DMS79 (cell line): ENCODE data around the gene ARID4B.
"Not testable (repeated sequence)": the region's sequence is repeated elsewhere in the genome, so short reads cannot be mapped to it uniquely, and the experiment has no call there.

Experiments used
- DNase-seq: peaks from one replicate; lab custom pipeline; 2025; lab: John Stamatoyannopoulos, UW

Gene ARID4B

DNA sequence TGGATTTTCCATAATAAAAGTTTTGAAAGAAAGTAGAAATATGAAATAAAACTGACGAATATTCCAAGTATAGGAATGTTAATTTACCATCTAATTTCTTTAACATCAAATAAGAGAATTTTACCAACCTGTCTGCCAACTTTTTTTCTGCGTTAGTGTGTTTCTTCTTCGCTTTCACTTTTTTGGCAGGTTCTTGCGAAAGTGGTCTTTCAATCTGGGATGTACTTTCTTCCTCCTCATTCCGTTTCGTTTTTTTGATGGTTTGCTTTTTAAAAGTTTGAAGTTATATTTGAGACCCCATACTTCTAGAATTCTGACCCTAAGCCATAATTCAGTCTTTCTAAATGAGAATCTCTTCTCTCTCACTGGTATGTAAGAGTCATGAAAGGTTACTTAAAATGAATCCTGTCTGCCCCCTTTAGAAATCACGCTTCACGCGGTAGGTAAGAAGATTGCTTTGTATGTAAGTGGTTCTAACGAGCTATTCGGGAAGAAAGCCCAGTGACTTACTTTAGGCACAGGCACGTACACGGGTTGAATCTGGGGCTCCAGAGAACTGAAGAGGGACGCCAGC is 167.5 kb downstream of the ARID4B start:
- DNase-seq: peak; percentile 44

DNA sequence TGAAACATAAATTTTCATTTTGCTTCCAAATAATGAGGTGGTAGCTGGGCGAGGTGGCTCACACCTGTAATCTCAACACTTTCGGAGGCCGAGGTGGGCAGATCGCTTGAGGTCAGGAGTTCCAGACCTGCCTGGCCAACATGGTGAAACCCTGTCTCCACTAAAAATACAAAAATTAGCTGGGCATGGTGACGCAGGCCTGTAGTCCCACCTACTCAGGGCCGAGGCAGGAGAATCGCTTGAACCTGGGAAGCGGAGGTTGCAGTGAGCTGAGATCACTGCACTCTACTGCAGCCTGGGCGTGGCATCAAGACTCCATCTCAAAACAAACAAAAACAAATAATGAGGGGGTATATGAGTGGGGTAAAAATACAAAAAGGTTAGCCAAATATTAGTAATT is 168.0 kb downstream of the ARID4B start:
- DNase-seq: not testable (repeated sequence)

DNA sequence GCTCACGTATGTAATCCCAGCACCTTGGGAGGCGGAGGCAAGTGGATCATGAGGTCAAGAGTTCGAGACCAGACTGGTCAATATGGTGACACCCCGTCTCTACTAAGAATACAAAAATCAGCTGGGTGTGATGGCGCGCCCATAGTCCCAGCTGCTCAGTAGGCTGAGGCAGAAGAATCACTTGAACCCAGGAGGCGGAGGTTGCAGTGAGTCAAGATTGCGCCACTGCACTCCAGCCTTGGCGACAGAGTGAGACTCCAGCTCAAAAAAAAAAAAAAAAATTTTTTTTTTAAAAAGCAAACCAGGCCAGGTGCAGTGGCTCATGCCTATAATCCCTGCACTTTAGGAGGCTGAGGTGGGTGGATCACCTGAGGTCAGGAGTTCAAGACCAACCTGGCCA is 168.7 kb downstream of the ARID4B start:
- DNase-seq: not testable (repeated sequence)

DNA sequence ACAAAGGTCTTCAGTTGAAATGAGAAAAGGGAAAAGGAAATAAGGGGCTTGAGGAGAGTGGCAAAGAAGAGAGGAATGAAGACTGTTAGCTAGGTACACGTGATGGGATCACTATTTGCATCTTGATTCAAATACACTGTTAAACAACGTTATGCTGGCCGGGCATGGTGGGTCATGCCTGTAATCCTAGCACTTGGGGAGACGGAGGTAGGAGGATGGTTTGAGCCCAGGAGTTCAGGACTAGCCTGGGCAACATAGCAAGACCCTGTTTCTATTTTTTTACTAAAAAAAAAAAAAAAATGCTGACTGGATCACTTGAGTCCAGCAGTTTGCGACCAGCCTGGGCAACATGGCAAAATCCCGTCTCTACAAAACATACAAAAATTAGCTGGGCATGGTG is 169.3 kb downstream of the ARID4B start:
- no peak for DNase-seq

DNA sequence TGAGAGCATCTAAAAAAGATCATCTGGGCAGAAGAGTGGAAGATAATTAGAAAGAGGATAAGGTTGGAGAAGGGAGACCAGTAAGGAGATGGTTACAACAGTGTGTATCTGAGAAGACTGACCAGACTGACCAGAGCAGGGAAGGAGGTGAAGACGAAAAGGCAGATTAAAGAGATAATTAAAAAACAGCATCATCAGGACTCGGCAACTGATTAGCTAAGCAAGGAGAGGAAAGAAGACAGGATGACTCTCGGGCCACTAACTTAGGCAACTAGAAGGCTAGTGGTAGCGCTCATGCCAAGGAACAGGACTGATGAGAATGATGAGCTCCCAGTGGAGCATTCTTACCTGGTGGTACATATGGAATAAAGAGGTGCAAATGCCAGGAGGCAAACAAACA is 170.8 kb downstream of the ARID4B start:
- DNase-seq: no peak

DNA sequence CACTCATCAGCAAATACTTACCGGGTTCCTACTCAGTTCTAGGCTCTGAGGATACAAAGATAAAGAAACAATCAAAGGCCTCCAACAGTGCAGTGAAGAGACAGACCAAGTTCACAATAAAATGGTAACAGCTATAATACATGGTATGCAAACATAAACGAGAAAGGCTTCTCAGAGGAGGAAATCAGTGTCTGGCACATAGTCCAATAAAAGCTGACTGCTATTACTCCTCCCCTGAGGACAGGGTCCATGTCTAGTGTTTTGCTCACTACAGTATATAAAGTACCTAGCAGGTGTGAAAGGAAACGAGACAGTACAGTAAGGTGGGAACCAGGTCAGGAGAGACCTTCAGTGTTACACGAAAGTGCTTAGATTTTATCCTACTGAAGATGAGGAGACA is 171.2 kb downstream of the ARID4B start:
- DNase-seq: no peak

DNA sequence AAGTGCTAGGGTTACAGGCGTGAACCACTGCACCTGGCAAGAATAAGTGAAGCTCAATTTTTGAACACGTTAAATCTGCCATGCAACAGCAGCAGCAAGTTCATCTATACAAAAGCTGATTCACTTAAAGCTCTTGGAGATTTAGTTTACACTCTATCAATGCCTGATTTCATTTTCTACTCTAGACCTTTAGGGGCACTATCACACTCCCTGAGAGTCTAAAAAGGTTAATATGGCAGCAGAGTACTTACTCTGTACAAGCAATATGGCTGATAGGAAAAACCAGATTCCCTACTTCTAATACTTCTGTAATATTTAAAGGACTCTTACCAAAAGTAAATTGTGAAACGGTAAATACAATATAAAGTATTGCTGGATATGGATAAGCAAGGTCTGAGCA is 171.7 kb downstream of the ARID4B start:
- DNase-seq: no peak

DNA sequence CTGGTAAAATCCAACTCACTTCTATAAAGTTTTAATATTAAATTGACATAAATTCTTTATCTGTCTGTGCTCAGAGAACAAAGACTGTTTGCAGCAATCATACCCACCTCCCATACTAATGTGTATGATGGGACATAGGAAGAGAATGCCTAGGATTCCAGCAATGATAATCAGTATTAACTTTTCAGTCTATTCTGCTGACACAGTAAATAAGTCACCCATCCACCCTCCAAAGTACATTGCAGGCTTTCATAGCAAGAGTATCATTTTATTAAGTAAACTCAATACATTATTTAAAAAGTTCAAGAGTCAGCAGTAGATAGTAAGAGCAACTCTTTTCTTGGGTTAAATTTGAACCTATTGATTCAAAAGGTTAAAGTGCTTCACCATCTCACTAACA is 175.7 kb downstream of the ARID4B start:
- DNase-seq: no peak

DNA sequence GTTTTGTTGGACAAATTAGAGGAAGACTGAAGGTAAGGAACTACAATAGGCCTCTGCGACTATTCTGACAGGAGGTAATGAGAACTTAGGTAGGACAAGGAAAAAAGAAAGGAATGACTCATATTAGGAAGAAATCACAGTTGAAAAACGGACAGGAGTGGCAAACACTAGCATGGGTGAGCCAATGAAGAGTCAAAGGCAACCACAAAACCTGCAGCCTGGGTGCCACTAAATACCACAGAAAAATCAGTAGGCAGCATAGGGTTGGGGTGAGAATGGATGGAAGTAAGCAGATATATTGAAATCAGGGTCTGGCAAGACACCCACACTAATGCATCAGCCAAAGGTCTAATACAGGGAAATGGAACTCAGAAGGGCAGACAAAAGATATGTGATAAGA is 176.9 kb downstream of the ARID4B start:
- DNase-seq: no peak

DNA sequence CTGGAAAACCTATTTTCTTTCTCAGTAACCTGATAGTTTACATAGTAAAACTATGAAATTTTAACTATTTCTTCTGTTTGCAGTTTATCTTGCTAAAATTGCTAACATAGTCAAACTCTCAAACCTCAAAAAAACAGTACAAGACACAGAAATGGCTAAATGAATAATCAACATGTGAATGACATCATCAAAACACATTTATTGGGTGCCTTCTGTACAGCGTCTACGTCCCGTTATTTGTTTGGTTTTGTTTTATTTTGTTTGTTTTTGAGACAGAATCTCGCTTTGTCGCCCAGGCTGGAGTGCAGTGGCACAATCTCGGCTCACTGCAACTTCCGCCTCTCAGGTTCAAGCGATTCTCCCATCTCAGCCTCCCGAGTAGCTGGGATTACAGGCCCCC is 178.2 kb downstream of the ARID4B start:
- no peak for DNase-seq

DNA sequence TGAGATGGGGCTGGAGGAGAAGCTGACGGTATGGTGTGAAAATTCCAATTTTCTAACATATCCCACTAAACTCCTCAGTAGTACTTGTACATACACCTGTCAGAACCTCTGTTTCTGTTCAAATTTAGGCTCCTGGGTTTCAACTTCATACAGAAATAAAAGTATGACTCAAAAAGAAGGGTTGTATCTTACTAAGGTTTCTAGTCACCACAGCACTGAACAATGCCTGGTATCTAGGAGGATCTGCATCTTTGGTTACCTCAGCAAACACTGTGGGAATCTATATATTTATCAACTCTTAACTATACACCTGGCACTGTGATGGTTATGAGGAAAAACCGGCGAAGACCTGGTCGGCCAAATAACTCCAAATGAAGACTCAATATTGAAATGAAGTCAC is 180.7 kb downstream of the ARID4B start:
- no peak for DNase-seq

DNA sequence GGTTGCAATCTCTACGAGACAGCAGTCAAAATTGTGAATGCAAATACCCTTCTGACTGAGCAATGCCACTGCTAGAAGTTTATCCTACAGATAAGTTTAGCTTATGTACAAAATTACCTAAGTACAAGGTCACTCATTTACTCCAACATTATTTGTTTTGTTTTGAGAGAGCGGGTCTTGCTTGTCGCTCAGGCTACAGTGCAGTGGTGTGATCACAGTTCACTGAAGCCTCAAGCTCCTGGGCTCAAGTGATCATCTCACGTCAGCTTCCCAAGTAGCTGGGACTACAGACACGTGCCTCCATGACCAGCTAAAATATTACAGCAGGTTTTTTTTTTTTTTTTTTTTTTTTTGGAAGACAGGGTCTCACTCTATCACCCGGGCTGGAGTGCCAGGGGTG is 182.3 kb downstream of the ARID4B start:
- DNase-seq: no peak

DNA sequence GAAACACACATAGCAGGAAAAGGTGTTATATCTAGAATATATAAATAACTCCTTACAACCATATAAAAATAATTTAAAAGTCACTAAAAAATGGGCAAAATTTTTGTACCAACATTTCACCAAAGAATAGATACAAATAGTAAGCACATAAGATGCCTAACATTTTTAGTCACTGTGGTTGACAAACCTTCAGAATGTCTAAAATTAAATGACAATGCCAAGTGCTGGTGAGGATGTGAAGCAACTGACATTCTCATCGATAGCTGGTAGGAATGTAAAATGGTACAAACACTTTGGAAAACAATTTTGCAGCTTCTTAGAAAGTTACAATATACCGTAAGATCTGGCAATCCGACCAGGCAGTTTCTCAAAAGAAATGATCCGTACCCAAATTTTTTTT is 185.0 kb downstream of the ARID4B start:
- no peak for DNase-seq

DNA sequence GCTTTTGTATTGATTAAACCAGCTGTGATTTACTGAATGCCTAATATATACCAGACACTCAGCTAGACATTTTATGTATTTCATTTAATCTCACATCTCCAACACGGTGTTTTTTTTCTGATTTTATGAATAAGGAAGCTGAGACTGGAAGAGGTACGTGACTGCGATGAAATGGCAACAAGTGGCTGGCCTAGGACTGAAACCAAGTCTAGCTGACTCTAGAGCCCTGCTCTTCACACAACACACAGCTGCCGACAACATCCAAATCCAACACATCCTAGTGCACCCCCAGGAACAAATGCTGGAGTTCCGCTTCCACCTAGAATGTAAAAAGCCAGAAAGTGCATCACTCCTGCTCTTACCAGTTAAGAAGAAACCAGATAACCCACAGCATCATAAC is 188.7 kb downstream of the ARID4B start:
- DNase-seq: no peak

DNA sequence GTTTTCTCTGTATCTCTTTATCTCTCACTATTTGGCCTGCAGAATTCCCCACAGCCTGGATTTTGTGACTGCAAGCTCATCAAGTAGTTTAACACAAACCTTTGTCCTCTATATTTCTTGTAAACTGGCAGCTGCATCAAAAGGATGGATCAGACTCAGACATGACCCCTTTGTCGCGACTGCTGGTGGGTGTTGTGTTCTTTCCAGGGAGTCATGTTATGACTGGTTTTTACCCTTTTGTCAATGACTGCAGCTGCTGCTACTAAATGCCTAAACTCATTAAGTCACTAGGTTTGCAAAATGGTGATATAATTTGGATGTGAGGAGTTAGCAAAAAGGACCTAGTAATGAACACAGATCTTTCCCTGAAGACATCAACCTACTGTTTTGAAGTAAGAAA is 189.2 kb downstream of the ARID4B start:
- DNase-seq: no peak

DNA sequence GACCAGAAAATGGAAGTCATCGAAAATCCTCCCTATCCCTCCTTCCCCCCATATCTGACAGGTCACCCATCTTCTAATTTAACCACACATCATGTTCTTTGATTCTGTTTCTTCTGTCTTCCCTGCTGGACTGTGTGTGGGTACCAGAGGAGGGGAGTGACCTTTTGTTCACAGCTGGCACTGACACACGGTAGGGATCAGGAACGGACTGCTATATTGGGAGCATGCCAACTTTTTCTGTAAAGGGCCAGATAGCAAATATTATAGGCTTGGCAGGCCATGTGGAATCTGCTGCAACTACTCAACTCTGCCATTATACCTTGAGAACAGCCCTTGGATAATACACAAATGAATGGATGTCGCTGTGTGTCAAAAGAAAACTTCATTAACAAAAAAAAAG is 191.9 kb downstream of the ARID4B start:
- DNase-seq: no peak

DNA sequence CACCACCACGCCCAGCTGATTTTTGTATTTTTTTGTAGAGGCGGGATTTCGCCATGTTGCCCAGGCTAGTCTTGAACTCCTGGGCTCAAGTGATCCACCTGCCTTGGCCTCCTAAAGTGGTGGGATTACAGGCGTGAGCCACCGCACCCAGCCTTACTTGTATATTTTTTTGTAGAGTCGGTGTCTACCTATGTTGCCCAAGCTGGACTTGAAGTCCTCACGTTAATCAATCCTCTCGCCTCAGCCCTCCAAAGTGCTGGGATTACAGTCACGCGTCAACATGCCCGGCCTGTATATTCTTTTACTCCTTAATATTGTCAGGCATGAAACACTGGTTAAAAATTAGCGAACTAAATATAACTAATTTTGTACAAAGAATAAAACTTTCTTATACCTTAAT is 193.8 kb downstream of the ARID4B start:
- no peak for DNase-seq

DNA sequence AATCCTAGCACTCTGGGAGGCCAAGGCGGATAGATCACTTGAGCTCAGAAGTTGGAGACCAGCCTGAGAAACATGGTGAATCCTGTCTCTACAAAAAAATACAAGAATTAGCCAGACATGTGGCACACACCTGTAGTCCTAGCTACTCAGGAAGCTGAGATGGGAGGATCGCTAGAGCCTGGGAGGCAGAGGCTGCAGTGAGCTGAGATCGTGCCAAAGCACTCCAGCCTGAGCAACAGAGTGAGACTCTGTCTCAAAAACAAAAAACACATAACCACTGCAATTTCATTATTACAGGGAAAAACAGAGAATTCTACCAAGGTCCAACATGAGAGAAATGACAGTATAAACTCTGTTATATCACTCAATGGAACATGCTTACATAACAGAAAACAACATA is 194.9 kb downstream of the ARID4B start:
- DNase-seq: no peak

DNA sequence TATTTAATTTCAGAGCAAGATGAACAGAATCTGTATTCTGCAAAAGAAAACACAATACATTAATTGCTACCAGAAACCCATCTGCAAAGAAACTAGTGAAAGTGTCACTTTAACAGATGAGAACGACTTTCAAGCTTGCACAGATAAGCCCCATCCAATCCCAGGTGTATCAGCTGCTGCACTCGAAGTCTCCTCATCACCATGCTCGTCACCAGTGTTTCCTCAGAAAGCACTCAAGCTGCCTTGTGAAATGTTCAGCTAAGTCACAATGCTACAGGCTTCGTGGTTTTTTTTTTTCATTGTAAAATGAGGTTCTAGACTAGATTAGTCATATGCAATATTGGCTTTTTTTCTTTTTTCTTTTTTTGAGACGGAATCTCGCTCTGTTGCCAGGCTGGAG is 196.0 kb downstream of the ARID4B start:
- no peak for DNase-seq

DNA sequence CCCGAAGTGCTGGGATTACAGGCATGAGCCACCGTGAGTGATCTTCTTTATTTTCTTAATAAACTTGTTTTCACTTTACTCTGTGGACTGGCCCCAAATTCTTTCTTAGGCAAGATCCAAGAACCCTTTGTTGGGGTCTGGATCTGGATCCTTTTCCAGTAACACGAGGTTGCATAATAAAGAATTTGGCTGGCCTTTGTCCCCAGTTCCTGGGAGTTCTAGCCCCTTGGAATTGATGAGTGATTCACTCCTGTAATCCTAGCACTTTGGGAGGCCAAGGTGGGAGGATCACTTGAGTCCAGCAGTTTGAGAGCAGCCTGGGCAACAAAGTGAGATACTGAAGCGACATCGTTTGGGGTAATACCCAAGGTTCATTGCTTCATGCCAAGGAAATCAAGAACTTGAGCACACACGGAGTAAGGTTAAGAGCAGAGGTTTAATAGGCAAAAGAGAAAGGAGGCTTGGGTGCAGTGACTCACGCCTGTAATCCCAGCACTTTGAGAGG is 197.2 kb downstream of the ARID4B start:
- DNase-seq: no peak

DNA sequence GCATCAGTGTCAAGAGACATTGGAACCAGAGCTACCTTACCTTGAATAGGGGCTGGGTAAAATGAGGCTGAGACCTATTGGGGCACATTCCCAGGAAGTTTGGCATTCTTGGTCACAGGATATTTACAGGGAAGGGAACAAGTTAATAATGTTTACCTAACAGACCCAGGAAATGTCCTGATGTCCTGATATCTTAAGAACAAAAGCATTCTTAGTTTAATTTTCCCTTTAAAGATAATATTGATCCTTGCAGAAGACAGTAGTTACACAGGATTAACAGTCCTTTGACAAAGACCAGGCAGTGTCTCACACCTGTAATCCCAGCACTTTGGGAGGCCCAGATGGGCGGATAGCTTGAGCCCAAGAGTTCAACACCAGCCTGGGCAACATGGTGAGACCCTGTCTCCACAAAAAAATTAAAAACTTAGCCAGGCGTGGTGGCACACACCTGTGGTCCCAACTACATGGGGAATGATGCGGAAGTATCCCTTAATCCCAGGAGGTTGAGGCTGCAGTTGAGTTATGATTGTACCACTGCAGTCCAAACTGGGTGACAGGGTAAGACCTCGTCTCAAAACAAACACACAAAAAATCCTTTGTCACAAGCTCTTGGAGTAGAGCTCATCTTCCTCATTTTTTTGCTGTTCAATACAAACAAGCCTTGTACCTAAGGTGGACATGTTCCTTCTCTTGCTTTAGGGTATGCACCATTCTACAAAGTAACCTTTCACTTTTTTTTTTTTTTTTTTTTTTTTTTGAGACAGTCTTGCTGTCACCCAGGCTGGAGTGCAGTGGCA is 198.0 kb downstream of the ARID4B start:
- no peak for DNase-seq

DNA sequence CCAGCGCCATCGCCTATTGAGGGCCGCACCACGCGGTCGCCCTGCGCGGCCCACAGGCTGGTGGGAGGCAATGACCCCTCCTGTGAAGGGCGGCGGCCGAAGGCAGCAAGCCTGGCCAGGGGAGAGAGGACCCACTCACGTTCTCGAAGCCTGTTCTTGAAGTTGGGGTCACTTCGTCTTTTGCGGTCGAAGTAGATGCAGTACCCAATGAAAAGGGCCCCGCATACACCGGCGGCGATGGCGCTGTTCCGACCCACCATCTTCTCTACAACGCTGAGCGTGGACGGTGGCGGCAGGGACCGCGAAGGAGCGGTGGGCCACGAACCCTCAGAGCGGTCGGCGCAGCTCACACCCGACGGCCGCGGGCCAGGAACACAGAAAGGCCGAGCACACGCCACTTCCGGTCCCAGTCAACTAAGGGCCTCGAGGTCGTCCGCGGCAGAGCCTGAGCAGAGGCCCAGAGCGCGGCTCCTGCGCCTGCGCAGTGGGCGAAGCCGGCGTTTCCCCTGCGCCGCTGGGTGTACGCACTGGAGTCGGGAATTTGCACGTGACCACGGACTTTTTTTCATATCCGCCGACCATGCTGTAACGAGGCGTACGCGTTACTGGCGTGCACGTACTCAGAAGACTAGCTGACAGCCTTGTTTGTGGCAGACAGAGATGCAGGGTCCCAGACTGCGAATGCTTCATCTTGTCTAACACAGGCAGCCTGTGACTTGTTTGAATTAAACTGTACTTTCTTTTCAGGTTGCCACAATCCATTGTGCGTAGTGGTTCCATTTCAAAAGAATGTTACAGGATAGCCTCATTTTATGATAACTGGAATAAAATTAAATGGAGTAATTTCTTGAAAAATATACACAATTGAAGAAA is 199.3 kb downstream of the ARID4B start, which contains the start of gene TOMM20:
Gene TOMM20, minus strand, starts transcription at position 382 of the 873 bp plus-strand sequence. Its CDS starts 122 bp downstream, at position 260.
- DNase-seq: peak; percentile 96
